Ovary (tissue), 3 donors: ENCODE results near the gene EPHA1.

Experiments used
- POLR2A ChIP-seq: fragments of 450-650 bp; IDR thresholded peaks from one replicate; pipeline ENCODE4 v1.6.1; 2017; ENCODE audit warnings: antibody characterized with exemption, mild to moderate bottlenecking, moderate library complexity
- TF ChIP-seq, protein P1 (sequence below), 3 donors: fragments of 450-650 bp in 2 of 3; fragments of 200-600 bp in 1 of 3; IDR thresholded peaks; one replicate each; pipeline versions ENCODE4 v1.5.1 to v1.8.0; 2016 to 2022; ENCODE audit warnings: antibody characterized with exemption in 3 of 3, mild to moderate bottlenecking in 1 of 3
- donor health status: DM: no; HTN: no; CAD: no.

DNA sequence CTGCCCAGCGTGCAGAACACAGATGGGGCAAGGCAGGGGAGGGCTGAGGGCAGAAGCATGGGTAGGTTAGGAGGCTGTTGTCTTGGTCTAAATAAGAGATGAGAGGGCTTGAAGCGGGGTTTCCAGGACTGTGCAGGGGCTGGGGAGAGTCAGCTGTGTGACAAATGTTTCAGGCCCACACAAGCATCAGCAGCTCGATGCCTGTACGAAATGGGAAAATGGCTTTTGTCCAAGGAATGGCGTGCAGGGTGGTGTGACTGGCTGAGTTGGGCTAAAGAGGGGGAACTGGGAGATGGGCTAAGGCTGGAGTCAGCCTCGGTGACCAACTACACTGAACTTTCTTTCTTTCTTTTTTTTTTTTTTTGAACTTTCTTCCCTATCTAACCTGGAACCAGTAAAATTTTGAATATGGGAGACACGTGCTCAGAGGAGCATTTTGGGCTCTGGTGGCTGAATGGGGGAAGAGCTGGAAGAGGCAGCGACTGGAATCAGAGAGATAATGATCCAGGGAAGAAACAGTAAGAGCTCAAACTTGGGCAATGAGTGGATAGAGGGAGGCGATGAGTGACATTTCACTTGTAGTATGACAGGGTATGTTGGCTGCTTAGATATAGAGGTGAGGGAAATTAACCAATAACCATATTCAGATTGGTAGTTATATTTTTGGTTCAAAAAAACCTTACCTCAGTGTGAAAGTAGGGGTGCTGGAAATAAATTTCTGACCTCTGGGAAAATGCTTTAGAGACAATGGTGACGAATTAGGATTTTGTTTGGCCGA is 10.2 kb upstream of the EPHA1 start:
- TF ChIP-seq, protein P1, sequence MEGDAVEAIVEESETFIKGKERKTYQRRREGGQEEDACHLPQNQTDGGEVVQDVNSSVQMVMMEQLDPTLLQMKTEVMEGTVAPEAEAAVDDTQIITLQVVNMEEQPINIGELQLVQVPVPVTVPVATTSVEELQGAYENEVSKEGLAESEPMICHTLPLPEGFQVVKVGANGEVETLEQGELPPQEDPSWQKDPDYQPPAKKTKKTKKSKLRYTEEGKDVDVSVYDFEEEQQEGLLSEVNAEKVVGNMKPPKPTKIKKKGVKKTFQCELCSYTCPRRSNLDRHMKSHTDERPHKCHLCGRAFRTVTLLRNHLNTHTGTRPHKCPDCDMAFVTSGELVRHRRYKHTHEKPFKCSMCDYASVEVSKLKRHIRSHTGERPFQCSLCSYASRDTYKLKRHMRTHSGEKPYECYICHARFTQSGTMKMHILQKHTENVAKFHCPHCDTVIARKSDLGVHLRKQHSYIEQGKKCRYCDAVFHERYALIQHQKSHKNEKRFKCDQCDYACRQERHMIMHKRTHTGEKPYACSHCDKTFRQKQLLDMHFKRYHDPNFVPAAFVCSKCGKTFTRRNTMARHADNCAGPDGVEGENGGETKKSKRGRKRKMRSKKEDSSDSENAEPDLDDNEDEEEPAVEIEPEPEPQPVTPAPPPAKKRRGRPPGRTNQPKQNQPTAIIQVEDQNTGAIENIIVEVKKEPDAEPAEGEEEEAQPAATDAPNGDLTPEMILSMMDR (IDR thresholded peaks at IDR 0.05) = no peak
- TF ChIP-seq POLR2A = no peak
